ENCODE data around the gene NT5DC2.

GRCh38 chr3:52552089-52552488 is 18.4 kb upstream of the NT5DC2 start:
- TF ChIP-seq POLR2AphosphoS5 (IDR thresholded peaks at IDR 0.05; ENCODE audit: borderline replicate concordance, low read depth, low read length), result no peak
- no peak for TF ChIP-seq EZH2 (IDR thresholded peaks at IDR 0.05)

All from SK-N-MC (cell line).